Neural crest cell (in vitro differentiated cells): Measurements from ENCODE around the gene ZNF618. TPM values are rescaled to one million over a fixed set of nuclear protein-coding genes. Genes with fewer than 3 reads are reported as not detected.
A peak's percentile ranks its signal among the peaks of the same experiment; 100 is the strongest.

Source experiments
- DNase-seq: peaks from one replicate; pipeline ENCODE4 v3.0.0; 2021; ENCODE audit warnings: low read depth, mixed read lengths, low spot score
- H3K27ac Mint-ChIP-seq: one replicate; pipeline ENCODE4 v1.8.0; 2021; ENCODE audit warnings: mild to moderate bottlenecking, mixed read lengths; ENCODE audit not compliant: unreplicated experiment
- H3K27me3 Mint-ChIP-seq: 2 replicates; pipeline ENCODE4 v1.8.0; 2021; ENCODE audit warnings: low read depth, mild to moderate bottlenecking, mixed read lengths
- H3K36me3 Mint-ChIP-seq: 2 replicates; pipeline ENCODE4 v1.8.0; 2021; ENCODE audit warnings: low read depth, mild to moderate bottlenecking, mixed read lengths
- H3K4me1 Mint-ChIP-seq: 2 replicates; pipeline ENCODE4 v1.8.0; 2021; ENCODE audit warnings: mixed read lengths
- H3K4me3 Mint-ChIP-seq: one replicate; pipeline ENCODE4 v1.8.0; 2021; ENCODE audit warnings: mild to moderate bottlenecking, mixed read lengths
- H3K9me3 Mint-ChIP-seq: 2 replicates; pipeline ENCODE4 v1.8.0; 2021; ENCODE audit warnings: mixed read lengths
- total RNA-seq: library from RNA; stranded (reverse); gene quantifications from 2 replicates; pipeline ENCODE4 v1.2.1, GENCODE V29; 2021
- TF ChIP-seq, protein P1 (sequence below): fragments of 200-600 bp; sonication (generic); conservative IDR thresholded peaks from 2 replicates; pipeline ENCODE4 v1.5.0; 2021; ENCODE audit warnings: antibody characterized with exemption, mild to moderate bottlenecking

ZNF618 gene
- total RNA-seq, 1 donor from 2014 or later = 60.8 TPM

DNA sequence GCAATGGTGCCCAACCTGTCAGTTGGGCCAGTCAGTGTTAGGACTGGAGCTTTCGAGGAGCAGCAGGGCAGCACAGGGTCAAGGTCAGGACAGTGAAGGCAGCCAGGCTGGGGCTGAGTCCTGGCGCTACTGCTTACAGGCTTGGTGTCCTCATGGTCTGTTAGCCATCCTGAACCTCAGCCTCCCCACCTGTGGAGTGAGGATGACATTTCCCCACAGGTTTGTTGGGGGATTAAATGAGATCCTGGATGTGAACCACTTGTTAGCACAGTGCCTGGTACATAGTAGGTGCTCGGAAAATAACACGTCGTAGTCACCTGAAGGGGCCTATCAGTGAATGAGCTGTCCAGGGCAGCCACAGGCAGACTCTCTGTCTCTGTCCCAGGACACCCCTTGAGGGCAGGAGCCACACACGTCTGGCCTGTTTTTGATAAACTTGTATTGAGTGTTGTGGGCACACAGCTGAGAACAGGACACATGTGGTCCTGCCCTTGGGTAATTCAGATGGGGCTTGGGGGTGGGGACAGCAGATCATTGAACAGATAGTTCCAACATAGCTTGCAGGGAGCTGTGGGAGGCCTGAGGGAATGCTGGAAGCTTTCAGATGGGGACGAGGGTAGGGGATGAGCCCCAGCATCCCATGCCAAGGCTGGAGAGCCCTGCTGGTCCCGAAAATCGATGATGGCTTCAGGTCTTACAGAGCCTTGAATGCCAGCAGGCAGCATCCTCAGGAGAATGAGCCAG is 132.7 kb downstream of the ZNF618 start:
- Mint-ChIP-seq H3K4me3 (no peak overlapping the region), H3K9me3 (peaks cover 5% of the 10 kb centered on the region)

DNA sequence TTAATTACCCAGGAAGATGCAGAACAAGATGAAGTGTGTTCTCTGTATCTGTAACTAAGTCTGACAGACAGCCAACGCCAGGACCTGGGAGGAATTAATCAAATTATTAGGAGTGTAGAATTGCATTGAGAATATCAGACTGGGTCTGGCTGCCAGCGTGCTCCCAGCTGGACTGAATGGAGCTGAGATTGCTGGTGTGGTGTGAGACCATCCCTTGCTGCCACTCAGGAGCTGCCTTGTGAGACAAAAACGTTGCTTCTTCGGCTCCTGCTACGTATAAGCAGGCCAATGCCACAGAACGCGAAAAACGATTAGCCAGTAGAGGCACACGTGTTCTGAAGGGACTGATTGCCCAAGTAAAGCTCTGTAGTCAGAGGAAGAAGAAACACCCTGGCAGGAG is 135.2 kb downstream of the ZNF618 start:
- Mint-ChIP-seq H3K27ac (no peak overlapping the region), H3K4me3 (no peak overlapping the region), H3K36me3 (peaks cover 43% of the 10 kb centered on the region), H3K27me3 (no peaks in the 10 kb centered on the region), H3K9me3 (peaks cover 5% of the 10 kb centered on the region), H3K4me1 (no peaks in the 10 kb centered on the region)
- DNase-seq = no peak
- TF ChIP-seq, protein P1, sequence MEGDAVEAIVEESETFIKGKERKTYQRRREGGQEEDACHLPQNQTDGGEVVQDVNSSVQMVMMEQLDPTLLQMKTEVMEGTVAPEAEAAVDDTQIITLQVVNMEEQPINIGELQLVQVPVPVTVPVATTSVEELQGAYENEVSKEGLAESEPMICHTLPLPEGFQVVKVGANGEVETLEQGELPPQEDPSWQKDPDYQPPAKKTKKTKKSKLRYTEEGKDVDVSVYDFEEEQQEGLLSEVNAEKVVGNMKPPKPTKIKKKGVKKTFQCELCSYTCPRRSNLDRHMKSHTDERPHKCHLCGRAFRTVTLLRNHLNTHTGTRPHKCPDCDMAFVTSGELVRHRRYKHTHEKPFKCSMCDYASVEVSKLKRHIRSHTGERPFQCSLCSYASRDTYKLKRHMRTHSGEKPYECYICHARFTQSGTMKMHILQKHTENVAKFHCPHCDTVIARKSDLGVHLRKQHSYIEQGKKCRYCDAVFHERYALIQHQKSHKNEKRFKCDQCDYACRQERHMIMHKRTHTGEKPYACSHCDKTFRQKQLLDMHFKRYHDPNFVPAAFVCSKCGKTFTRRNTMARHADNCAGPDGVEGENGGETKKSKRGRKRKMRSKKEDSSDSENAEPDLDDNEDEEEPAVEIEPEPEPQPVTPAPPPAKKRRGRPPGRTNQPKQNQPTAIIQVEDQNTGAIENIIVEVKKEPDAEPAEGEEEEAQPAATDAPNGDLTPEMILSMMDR = no peak

More for the DNA sequence above, 132.7 kb downstream of the ZNF618 start:
- Mint-ChIP-seq H3K27me3 (no peaks in the 10 kb centered on the region), H3K4me1 (peaks cover 9% of the 10 kb centered on the region), H3K36me3 (peaks cover 38% of the 10 kb centered on the region), H3K27ac (peak overlapping the region; percentile 65)
- DNase-seq = no peak
- TF ChIP-seq, protein P1 = no peak

- DNase-seq = no peak
- H3K27me3 Mint-ChIP-seq = no peaks in the 10 kb centered on the region
- peaks cover 47% of the 10 kb centered on the region for H3K36me3 Mint-ChIP-seq
- TF ChIP-seq, protein P1 = no peak
- no peak overlapping the region for H3K4me3 Mint-ChIP-seq
- peaks cover 5% of the 10 kb centered on the region for H3K9me3 Mint-ChIP-seq
- no peak overlapping the region for H3K27ac Mint-ChIP-seq
- no peaks in the 10 kb centered on the region for H3K4me1 Mint-ChIP-seq
Measured at GRCh38 chr9:114012126-114012525, 136.0 kb downstream of the ZNF618 start.

- no peak overlapping the region for H3K27ac Mint-ChIP-seq
- H3K4me3 Mint-ChIP-seq = no peak overlapping the region
- no peaks in the 10 kb centered on the region for H3K4me1 Mint-ChIP-seq
- H3K27me3 Mint-ChIP-seq = no peaks in the 10 kb centered on the region
- peaks cover 5% of the 10 kb centered on the region for H3K9me3 Mint-ChIP-seq
- H3K36me3 Mint-ChIP-seq = peaks cover 49% of the 10 kb centered on the region
- TF ChIP-seq, protein P1 = no peak
- DNase-seq = no peak
Measured at GRCh38 chr9:114014044-114014443, 137.9 kb downstream of the ZNF618 start.

- TF ChIP-seq, protein P1 = no peak
- Mint-ChIP-seq H3K9me3 (peaks cover 9% of the 10 kb centered on the region), H3K4me3 (no peak overlapping the region), H3K4me1 (no peaks in the 10 kb centered on the region), H3K27me3 (no peaks in the 10 kb centered on the region), H3K36me3 (peaks cover 60% of the 10 kb centered on the region), H3K27ac (no peak overlapping the region)
- DNase-seq = no peak
Measured at GRCh38 chr9:114015607-114016006, 139.5 kb downstream of the ZNF618 start.
